SIG-M5 (cell line): ENCODE measurements around the gene NEK6.
A peak's percentile ranks its signal among the peaks of the same experiment; 100 is the strongest.

Experiments
- DNase-seq: peaks from one replicate; lab custom pipeline; 2025; lab: John Stamatoyannopoulos, UW

NEK6 gene

DNA sequence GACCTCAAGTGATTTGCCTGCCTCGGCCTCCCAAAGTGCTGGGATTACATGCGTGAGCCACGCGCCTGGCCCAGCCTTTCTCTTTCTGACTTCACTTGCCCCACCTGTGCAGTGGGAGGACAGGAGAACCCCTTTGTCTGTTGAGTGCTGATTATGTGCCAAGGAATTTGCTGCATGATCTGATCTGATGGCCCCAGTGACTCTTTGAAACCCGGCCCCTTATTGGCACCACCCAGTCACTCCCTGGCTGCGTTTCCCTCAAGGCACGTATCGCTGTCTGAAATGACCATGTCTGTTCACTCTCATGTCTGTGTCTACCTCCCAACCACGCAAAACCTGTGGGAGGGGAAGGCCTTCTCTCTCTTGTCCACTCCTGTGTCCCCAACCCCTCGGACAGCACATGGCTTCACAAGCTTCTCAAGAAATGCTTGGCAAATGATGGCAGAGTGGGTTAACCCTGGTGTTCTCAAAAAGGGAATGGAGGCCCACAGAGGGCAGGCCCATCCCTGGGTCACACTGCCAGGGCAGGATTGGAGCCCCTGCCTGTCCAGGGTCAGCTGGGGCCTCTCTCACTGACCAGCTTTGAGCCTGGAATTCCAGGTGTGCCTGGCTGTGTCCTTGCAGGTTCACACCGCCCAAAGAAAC, 21.9 kb downstream of the NEK6 start:
- no peak for DNase-seq

DNA sequence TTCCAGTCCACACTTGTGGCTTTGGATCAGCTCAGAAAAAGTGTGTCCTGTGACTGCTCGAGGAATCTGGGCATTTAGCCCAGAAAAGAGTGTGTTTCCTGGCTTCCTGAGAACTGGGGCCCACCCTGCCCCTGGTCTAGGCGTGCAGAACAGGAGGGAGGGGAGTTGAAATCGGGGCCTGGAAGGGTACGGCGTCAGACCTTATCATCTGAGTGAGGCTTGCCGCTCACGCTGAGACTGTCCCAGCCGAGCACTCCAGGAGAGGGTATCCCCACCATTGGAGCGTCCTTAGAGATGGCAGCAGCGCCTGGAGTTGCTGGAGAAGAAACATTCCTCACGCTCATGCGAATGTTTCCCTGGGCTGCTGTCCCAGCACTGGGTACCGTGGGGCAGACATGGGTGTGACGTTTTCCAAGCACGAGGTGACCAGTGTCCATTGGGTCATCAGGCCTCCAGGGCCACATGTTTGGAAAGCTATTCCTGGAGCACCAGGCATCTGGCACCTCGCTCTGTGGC, 22.5 kb downstream of the NEK6 start:
- no peak for DNase-seq

DNA sequence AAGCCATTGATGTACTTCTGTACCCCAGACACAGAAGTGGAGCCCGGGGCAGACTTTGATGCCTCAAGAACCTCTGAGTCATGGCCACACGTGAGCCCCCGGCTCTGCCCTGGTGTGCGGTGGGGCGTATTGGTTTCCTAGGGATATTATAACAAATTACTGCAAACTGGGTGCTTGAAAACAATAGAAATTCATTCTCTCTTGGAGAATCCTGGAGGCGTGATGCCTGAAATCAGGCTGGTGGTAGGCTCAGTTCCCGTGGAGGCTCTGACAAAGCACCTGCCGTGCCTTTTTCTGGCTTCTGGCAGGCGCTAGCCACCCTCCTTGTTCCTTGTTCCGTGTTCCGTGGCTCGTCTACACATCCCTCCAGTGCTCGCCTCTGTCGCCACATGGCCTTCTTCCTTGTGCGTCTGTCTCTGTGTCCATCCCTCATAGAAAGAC, 24.2 kb downstream of the NEK6 start:
- DNase-seq = no peak

DNA sequence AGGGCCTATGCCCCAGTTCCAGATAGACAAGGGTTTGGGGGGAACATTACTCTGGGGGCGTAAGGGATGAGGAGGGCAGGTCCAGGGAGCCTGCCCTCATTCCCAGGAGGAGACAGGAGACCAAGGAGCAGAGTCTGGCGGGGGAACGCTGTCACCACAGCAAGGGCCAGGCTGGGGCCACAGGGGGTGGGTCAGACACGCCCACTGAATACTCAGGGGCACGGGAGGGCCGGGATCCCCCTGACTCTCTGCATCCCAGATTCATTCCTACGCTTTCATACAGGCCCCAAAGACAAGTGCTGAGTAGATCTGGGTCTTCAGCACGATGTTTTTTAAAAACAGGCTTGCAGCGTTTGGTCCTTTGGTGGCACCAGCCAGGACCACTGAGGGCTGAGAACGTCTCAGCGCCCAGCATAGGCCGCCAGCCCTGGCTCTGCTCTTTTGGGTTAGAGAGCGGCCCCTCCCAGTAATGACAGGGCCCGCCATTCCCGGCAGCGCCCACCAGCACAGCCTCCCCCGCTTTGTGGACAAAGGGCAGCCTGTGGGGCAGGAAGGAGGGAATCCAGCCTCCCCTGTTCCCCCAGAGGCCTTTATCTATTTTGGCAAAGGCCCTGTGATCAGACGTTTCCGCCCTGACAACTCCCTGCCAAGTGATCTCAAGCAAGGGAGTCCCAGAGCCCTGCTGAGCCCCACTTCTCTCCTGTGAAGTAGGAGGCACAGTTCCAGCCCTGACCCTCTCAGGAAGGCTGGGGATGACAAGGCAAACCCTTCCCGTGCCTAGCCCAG, 24.9 kb downstream of the NEK6 start:
- no peak for DNase-seq

DNA sequence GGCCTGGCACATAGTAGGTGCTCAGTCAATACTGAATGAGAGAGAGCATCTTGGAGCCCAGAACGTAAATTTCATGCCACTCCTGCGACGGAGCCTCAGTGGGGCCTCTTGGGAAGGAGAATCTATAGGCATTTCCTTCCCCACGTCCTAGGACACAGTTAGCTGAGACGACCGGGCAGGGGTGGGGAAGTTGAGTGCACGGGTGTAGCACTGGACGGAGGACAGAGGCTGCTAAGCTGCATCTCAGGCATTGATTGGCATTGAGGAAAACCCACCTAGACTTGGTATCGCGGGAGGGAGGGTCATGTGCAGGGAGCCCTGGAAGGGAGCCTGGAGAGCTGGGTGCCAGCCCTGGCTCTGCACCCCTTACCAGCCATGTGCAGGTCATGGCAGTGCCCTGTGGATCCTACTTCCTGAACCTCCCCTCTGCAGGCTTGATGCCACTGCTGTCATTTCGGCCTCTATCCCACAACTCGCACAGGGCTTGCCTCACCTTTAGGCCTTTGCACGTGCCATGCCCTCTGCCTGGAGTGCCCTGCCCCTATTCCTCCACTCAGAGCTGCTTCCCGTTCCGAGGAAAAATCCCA, 25.6 kb downstream of the NEK6 start:
- no peak for DNase-seq

DNA sequence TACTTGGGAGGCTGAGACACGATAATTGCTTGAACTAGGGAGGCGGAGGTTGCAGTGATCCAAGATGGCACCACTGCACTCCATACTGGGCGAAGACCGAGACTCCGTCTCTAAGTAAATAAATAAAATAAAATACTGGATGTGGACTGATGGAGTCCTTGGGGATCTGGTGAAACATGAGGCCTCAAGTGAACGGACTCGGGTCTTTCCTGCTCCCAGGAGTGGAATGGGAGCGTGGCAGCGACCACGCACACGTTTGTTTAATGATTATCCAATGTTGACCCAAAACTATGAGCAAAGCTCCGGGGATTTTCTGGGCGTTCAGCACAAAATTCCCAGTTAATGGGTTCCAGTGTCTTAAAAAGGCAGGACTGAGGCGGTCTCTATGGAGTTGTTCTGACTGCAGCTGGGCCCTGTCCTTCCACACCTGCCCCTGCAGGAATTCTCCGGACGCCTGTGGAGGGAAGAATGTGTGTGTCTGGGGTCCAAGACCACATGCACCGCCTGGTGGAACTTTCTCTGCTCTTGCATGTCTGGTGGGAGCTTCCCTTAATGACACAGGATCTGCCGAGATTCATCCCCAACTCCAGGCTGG, 26.6 kb downstream of the NEK6 start:
- no peak for DNase-seq

DNA sequence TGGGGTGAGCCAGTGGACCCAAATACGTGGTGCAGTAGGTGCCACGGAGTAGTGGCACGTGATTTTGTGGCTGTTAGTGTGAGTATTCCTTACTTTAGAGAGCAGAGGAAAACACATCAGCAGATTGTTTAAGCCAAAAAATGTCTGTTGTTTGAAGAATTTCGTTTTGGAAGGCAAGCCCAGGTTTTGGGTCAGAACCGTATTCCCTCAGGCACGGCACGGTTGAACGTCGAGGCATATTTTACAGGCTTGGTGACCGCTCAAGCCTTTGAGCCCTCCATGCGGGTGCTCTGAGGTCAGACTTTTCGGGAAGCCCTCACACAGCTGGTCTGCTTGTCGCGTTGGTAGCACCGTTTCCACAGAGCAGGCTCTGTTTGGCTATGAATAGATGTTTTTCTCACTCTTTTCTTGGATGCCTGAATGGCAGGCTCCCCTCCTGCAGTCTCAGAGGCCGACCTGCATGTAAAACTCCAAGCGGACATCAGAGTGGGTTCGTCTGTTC, 27.2 kb downstream of the NEK6 start:
- DNase-seq = no peak

DNA sequence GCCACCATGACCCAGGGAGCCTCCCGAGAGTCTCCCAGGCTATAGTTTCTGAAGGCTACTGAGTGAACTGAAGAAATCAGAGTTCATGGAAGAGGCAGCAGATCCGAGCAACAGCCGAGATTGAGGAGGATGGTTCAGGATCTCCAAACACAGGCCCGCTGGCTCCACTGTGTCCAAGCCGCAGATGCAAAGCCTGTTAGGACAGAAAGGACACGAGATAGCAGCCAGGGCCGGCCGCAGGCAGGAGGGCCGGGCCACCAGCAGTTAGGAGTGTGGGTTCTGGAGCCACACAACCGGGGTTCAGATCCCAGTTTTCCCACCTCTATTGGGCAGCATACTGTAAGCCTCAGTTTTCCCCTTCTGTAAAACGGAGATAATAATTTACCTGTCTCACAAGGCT, 27.7 kb downstream of the NEK6 start:
- DNase-seq = no peak

DNA sequence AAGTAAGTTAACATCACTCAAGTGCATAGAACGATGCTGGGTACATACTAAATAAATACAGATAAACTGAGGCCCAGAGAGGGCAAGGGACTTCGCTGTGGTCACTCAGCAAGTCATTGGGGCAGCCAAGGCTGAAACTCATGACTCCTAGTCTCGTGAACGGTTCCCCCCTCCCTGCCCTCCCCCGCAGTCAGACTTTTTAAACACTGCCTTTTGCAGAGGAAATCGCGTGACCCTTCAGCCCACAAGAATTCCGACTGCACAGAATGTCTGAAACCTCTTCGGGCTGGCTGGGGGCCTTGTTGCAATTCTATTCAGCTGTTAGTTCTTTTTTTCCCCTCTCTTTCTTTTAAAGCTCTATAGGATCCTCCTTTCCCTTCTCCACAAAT, 28.1 kb downstream of the NEK6 start:
- peak; percentile 48 for DNase-seq

DNA sequence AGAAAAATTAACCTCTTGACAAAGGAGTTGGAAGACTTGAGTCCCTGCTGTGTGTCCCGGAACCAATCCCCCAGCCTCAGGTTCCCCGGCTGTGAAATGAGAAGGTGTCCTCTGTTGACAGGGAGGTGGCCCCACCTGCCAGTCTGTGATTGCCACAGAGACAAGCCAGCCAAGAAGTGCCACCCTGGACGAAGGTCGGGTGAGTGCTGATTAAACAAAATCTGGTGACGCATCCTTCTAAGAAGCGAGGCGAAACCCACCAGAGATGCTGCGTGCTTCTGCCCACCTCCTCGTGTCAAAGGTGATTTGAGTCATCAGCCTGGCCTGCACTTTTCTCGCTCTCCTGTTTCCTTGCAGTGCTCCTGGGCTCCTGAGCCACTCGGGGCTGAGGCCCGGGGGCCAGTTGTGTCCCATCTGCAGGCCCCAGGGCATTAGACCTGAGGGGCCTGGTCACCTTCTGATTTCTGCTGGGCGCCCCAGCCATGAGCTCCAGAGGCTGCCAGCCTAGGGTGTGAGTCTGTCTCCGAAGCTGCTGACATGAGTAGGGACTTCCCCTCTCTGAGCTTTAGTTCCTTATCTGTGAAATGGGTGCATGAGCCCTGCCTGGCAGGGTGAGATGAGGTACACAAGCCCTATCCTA, 28.7 kb downstream of the NEK6 start:
- no peak for DNase-seq

DNA sequence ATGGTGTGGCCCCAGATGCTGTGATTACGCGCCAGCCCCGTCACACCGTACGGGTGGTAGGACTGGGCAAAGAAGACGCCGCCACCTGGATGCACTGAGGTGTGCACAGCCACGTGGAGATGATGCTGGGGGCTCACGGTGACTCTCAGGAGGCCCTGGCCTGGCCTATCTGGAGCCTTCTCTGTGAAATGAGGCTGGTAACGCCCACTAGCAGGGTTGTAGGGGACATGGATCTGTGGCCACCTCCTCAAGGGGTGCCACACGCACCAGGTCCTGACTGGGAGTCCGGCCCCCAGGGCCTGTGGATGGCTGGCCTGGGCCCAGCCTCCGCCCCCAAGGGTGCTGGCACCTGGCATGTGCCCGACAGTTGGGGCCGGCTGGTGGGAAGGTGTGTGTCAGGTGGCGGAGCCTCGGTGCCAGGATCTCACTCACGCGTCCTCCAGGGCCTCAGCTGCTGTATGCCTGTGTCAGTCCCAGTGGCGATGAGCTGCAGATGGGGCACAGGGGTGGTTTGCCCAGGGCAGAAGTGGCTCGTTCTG, 32.4 kb downstream of the NEK6 start:
- no peak for DNase-seq

DNA sequence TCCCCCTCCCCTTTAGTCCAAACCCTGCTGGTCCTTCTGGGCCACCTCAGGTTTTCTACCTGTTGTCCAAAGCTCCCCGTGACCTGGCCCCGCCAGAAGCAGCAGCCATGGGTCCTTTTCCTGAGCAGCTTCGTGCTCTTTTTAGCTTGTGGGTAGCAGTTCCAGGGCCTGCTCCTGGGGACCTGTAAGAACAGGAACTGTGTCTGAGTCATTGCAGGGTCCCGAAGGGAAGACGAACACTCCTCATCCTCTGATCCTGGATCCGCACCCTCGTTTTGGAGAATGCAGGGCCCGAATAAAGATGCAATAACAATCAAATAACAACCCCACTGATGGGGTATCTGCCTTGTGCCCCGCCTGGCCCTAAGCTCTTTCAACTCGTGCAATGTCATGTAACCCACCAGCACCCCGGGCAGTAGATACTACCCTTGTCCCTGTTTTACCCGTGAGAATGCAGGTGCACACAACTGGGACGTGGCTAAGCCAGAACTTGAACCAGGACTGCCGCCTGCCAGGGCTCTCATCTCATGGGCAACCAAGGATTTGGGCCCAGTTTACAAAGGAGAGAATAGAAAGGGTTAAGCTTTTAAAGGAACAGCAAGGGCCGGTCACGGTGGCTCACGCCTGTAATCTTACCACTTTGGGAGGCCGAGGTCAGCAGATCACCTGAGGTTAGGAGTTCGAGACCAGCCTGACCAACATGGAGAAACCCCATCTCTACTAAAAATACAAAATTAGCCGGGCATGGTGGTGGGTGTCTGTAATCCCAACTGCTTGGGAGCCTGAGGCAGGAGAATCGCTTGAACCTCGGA, 33.2 kb downstream of the NEK6 start:
- DNase-seq = no peak

DNA sequence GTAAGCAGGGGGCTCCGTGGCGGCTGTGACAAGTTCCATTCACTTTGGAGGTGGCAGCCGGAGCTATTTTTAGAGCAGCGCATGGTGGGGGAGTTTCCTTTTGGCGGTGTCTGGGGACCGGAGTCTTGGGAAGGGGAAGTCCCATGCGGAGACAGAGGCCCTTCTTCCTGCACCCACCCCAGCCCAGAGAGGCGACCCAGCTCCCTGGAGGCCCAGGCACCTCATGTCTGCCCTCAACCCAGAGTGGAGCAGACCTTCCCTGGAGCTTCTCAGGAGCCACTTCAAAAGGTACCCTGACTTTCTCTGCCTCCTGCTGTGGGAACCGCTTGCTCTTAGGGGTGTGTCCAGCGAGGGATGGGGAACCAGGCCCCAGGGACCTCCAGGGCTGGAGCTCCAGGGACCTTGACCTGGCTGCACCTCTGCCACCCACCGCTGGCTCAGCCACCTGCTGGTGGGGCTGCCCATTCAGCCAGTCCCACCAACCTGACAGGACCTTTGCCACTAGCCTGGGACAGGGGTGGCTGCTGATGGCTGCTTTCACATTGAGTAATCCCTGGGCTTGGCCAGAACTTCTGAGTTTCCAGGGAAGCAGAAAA, 34.1 kb downstream of the NEK6 start:
- peak; percentile 17 for DNase-seq

DNA sequence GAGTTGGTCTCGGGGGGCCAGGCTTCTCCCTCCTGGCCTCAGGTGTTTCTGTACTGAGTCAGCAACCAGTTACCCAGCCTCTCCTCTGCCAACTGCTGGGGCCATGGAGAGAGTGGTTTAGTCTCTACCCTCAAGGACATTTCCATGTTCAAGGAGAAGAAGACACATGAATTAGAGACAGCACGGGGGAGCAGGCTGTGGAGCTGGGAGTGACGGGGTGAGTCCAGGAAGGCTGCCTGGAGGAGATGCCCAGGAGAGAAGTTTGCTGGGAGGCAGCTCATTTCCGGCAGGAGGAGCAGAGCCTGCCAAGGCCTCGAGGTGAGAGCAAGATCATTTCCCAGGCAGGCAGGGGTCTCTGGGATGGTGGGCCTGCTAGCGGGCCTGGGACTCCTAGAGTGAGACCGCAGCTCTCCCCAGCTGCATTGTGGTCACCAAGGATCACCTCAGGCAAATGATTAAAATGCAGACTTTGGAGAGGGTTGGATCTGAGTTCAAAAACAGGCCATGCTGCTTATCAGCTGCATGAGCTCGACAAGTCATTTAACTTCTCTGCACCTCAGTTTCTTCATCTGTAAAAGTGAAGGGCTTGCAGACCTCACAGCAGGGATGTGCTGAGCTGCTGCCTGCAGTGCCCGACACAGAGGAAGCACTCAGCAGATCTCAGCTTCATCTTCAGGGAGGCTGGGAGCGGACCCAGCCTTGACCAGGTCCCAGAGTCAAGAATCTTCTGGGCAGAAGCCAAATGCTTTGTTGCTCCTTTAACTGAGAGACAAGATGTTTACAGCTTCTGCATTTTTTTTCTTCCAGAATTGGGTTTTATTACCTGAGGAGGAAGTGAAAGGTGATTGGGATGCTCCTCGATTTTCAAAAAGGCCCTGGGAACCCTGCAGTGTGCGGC, 35.2 kb downstream of the NEK6 start:
- DNase-seq = no peak

DNA sequence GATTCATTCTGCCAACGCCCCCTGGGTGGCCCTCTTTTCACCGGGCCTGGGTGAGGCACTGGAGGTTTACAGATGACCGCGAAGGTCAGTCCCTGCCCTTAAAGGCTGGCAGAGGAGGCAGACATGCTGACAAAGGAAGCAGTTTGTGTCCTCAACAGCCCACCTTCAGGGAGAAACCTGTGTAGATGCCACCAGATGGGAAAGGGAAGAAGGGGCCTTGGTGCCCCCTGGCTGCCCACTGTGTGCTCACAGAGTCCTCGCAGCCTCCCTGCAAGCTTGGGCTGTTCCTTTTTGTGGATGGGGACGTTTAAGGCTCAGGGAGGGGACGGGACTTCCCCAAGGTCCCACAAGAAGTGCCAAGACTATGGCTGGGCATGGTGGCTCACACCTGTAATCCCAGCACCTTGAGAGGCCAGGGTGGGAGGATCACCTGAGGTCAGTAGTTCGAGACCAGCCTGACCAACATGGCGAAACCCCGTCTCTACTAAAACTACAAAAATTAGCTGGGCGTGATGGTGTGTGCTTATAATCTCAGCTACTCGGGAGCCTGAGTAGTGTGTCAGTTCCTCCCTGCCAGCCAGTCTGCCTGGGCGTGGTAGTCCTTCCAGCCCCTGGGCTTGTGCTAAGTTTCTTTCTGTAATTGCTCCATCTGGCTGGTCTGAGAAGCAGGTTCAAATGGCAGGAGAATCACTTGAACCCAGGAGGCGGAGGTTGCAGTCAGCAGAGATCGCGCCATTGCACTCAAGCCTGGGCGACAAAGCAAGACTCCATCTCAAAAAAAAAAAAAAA, 36.2 kb downstream of the NEK6 start:
- DNase-seq = no peak

DNA sequence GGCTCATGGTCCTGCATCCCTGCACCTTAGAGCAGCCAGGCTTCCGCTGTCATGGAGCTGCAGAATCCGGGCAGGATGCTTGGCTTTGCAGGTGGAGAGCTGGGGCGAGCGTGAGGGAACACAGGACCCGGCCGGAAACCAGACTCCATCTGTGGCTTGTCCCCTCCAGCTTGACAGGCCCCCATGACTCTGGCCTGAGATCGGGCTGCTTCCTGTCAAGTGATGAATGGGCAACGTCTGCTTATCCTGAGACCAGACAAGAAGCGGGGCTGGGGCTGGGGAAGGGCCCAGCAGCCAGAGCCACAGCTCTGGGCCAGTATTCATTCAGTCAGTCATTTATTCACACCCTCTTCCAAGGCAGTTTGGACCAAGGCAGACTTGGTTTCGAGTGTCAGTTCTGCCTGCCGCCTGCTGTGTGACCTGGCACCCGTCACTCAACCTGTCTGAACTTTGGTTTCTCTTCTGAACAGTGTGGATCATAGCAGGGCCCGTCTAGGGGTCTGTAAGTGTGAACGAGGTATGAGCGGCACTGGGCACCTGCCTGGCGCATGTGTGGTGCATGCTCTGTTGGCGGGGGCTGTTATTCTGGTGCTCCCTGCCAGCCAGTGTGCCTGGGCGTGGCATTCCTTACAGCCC, 37.5 kb downstream of the NEK6 start:
- no peak for DNase-seq

DNA sequence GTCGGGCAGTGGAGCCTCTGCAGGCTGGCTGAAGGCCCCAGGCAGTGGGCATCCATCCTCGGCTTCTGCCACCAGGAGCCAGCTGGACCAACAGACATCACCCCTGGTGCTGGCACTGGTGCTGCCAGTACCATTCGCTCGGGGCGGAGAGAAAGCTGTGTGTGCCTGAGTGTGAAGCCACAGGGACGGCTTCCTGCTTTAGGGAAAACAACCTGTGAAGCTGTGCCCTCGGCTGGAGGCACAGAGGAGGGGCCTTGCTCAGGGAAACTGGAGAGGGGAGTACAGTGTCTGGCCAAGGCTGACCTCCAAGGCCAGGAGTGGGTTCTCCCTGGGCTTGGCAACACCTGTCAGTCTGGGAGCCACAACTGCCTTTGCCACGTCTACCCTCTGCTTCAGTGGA, 38.3 kb downstream of the NEK6 start:
- DNase-seq = no peak
